GM19324 (cell line): ENCODE measurements around the gene IER2.

Experiments
- ATAC-seq: cut with Tn5 transposase; IDR thresholded peaks from one replicate; pipeline ENCODE4 v1.9.1; 2021; ENCODE audit warnings: mild to moderate bottlenecking, moderate library complexity; ENCODE audit not compliant: unreplicated experiment, low FRiP score

IER2 gene

DNA sequence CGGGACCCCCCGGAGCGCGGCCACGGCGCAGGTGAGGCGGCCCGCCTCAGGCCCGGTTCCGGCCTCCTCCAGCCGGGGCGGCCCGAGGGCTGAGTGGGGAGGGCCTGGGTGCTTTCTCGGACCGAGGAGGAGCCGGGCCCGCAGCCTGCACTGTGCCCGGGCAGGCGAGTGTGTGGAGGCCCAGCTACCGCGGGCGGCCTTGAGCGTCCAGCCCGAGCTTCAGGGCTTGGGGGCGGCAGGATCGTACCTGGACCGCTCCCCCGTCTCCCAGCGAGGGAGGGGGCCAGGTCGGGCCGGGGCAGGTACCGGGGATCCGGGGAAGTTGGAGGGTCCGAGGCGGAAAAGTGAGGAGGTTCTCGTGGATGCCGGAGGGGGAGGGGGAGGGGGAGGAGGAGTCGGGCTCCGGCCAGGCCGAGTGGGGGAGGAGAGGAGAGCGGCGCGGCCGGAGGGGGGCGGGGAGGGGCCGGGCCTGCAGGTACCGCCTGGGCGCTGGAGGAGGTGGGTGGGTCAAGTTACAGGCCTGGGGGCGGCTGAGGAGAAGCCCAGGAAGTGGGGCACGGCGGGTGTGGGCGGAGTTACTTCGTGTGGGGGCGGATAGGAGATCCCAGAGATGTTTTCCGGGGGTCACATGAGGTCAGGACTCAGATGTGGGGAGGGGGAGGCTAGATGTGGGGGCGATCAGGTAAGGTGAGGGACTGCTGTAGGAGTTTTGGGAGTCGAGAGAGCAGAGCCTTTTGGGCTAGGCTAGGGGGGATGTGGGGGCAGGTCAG is 31.6 kb upstream of the IER2 start:
- ATAC-seq: peak; percentile 20

DNA sequence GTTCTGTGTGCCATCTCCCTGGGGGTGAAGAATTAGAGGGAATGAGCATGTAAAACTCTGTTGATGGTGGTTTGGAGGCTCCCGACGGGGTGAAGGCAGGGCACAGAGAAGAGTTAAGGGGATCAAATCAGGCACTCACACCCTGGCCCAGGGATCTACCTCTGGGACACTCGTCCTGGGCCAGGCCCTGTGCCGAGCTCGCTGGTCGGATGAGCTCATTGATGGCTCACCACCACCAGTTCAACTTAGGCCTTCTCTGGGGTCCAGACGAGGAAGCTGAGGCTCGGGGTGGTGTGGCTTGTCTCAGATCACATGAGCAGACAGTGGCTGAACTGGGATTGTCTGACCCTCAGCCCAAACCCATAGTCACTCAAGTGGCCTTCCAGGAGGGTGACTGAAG is 30.6 kb upstream of the IER2 start:
- no peak for ATAC-seq

DNA sequence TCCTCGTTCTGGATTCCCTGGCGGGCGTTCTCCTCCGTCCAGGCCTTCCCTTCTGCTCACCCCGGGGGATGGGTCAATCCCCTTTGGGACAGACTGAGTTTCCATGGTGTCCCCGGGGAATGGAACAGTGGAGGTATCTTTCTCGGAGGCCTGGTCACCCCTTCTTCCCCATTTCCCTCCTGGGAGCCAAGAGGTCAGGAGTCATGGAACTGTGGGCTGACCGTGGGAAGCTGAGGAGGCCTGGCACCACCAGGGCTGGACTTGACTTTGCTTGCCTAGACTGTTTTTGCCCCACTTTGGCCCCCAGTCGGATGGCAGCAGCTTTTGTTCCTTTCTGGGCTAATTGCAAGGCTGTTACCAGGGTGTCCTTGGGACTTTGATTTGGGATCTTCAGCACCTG is 30.2 kb upstream of the IER2 start:
- ATAC-seq: no peak

DNA sequence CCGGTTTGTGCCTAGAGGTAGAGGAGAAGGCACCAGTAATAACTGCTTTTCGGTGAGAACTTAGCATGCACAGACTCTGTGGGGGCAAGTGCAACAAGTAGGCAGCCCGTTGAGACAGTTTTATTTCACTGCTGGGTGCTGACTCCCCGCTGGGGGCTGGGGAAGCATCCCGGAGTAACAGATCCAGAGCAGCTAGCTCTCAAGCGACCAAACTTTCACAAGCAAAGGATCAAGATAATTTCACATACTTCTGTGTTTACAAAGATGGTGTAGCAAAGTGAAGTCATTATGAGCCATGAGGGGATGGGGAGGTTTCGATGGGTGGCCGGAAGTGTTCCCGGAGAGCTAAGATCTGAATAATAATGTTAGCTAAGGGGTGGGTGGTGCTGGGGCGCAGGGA is 29.4 kb upstream of the IER2 start:
- ATAC-seq: no peak

DNA sequence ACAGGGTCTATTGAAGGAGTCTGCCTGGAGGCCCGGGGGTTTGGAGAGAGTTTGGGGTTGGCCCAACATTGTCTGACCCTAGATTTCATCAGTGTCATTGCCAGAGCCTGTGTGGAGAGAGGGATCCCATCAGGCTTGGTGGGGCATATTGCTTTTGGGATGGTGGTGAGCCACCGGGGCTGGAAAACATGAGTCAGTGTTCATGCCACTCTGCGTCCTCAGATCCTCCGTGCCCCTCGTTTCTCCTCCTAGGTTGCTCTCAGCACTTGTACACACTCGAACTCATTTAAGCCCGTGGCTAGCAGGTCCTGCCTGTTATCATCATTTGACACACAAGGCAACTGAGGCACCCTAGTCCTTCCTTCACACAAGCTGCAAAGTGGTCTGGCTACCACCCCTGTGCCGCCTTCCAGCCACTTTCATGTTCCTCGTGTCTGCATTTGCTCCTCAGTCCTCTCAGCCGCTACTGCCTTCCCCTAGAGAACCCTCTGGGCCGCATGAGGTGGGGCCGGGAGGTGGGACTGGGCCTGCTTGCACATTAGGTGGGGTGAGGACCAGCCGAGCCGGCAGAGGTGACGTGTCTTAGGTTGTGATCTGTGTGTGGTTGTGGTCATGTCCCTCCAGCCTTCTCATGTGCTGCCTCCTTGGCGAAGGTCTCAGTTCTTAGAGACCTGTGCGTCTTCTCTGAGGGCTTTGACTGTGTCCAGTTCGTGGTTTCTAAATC is 28.5 kb upstream of the IER2 start:
- ATAC-seq: no peak

DNA sequence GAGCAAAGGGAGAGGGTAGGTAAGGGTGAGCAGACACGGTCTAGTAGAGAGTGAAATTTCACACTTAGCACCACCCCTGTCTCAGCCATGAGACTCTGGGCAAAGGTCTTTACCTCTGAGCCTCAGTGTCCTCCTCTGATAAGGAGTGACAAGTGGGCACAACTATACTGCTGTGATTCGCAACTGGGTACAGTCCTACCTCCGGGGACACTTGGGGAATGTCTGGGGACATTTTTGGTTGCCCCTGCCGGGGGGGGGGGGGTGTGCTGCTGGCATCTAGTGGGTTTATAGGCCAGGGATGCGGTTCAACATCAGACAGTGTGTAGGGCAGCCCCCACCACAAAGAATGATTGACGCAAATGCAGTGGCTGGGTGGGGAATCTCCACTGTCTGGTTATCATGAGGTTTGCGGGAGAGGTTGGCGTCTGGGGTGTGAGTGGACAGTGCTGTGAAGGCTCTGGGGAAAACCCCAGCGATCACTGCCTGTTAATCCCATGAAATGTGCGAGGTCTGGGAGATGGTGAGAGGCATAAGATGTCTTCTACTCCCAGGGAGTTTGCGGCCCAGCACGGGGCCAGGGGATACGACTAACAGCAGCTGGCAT is 27.8 kb upstream of the IER2 start:
- ATAC-seq: no peak

DNA sequence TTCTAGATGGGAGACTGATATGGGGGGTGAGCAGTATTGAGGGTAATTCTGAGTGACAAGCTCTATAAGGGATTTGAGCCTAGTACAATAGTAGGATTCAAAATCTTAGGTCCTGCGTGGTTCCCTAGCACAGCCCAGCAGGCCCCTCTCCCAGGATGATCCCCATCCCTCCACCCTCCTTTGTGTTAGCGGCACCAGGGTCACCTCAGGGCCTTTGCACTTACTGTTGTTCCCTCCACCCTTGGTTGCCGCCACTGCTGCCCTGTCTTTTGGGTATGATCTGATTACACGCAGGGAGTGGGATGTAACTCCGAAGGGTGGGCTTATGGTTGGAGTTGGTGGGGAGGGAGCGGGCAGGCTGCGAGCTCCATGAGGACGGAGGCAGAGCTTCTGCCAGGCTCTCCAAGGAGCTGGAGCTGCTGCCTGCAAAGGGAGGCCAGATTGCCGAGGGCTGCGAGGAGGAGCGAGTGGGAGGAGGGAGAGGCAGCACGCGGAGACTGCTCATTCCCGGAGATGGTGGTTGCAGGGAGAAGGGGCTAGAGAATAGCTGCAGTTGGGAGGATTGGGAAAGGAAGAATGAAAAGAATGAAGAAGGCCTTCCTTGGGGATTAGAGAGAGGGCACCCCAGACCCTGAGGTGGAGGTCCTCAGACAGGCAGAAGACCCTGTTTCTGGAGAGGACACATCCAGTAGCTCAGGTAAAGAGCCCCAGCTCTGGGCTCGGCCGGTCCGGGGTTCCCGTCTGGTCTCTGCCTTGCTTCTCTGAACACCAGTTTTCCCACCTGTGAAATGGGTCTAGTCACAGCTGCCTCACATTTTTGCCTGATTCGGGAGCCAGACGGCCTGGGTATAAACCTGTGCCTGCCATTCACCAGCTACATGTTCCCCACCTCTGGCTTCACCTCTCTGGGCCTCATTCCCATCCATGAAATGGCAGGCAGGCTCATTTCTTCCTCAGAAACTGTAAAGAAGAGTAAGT is 26.9 kb upstream of the IER2 start:
- ATAC-seq: no peak

DNA sequence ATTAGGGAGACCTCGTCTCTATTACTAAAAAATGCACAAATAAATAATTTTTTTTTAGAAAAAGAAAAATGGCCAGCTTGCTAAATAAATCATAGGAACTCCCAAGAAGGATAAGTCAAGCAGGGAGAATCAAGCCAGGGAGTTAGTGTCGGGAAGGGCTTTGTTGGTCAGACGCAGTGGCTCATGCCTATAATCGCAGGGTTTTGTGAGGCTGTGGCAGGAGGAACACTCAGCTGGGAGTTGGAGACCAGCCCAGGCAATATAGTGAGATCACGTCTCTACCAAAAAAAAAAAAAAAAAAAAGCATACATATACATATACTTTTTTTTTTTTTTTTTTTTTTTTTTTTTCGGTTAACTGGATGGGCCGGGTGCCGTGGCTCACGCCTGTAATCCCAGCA is 23.2 kb upstream of the IER2 start:
- no peak for ATAC-seq

DNA sequence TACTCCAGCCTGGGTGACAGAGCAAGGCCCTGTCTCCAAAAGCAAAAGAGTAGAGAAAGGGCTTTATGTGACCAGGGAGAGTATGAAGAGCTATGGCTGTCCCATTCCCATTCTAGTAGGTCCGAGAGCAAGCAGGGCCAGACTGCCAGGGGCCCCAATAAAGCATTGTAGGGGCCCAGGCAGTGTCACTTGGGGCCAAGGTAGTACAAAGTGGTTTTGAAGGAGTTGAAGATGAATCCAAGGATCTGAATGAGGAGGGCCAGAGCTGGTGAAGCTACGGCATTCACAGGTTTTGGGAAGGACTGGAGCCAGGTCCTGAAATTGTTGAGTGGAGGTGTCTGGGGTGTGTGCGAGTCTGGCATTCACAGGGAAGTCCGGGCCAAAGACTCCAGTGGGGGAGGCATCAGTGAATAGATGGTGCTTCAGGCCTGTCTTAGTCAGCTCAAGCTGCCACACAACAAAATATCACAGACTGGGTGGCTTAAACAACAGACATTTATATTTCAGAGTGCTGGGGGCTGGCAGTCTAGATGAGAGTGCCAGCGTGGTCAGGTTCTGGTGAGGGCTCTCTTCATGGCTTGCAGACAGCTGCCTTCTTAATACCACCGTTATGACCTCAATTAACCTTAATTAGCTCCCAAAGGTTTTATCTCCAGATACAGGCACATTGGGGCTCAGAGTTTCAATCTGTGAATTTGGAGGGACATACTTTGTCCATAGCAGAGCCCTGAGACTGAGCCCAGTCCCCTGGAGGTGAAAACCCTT is 22.2 kb upstream of the IER2 start:
- ATAC-seq: no peak

DNA sequence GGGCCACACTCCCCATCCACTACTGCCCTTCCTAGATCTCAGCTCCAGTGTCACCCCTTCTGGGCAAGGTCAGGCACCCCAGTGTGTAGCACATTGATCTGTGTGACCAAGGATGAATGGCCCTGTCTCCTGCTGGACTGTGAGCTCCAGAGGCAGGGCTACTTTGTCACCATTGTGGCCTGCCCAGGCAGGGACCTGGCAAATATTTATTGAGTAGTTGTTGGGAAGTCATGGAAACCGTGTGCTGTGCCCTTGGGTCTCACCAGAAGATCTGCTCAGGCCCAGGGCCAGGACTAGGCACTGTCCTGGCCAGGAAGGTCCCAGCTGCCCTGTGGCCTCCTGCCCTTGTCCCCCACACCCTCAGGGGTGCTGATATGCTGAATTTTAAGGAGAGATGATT is 21.6 kb upstream of the IER2 start:
- ATAC-seq: no peak

DNA sequence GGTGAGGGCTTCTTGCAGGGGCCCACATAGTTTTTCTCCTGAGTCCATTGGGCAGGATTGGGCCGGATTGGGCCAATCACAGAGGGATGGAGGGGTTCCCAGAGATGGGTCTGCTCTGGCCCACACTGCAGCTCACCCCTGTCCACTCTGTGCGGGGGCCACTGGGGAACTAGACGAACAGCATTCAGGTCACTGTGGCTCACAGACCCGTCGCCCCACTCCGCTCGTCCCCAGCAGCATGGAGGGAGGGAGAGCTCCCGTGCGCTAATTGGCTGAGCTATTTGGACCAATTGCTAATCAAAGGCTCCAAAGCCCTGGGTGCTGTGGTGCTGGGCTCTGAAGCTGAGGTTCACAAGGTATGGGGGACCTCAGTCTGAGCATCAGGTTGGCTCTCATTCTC is 20.8 kb upstream of the IER2 start:
- no peak for ATAC-seq

DNA sequence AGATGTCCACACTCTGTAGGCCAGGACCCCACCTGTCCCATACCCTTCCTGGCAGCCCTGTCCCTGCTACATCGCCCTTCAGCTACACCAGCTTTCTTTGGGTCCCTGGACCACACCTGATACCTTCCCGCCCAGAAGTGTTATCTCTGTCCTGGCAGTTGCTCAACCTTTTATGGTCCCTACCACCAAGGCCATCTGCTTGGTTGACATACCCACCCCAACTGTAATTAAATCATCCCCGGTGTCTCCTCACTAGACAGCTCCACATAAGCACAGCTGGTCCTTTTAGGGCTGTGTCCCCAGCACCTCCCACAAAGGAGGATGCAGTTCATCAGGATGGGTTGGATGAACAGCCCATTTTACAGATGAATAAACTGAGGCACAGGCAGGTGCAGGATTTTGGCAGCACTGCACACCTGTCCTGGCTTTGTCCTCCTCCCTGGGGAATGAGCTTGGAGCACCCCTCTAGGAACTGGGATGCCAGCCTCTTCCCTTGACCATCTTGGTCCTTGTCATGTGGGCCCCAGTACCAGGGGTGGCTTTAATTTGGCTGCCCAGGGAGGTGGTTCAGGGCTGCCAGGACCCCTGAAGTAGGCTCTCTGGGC is 19.2 kb upstream of the IER2 start:
- no peak for ATAC-seq

DNA sequence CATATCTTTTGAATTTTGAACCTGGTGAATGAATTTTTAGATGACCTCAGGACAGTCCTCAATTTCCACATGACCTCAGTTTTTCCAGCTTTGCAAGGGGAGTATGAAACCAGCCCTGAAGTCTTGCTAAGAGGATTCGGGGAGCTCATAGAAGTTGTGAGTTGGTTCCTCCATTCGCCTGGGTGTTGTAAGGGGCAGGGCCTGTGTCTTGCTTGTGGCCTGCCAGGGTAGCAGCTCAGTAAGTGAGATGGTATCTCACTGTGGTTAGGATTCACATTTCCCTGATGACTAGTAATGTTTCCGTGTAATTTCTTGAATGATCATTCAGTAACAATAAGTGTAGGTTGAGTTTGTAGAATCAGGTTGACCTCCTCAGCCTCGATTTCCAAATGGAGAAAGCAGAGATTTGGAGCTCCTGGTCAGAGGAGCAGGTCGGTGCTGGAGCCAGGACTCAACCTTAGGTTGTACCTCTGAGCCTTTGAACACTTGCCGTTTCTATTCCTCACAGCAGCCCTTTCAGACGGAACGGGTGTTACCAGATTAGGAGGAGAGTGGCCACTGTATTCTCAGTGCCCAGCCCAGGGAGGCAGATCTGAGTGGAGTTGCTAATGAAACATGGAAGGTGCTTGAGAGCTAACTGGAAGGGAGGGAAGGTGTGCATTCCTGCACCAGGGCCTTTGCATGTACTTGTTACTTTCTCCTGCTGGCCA is 17.6 kb upstream of the IER2 start:
- no peak for ATAC-seq

DNA sequence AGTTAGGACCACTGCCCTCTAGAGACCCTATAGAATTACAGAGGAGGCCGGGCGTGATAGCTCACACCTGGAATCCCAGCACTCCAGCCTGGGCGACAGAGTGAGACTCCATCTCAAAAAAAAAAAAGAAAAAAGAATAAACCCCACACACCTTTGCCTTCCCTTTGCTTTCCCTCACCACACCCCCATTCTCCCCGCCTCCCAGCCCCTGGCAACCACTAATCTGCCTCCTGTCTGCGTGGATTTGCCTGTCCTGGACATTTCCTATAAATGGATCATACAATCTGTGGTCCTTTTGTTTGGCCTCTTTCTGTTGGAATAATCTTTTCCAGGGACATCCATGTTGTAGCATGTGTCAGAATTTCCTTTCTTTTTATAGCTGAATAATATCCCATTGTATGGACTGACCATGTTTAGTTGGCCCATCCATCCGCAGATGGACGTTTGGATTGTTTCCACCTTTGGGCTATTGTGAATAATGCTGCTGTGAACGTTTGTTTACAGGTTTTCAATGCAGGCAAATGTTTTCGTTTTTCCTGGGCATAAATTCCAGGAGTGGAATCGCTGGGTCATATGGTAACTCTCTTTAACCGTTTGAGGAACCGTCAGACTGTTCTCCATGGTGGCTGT is 16.9 kb upstream of the IER2 start:
- ATAC-seq: no peak

DNA sequence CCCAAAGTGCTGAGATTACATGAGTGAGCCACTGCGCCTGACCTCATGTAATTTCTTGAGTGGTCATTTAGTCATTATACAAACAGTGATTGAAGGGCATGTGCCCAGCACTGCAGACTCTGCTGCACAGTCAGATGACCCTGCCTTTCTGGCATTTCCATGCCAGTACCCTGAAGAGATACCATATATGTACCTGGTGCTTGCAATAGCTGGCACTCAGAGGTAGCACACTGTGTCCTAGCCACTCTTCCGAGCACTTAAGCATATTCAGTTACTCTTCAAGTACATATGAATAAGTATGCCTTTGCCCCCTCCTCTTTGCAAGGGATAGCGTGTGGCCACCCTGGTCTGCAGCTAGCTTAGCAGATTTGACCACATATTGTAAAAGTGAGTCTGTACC is 15.6 kb upstream of the IER2 start:
- ATAC-seq: no peak

DNA sequence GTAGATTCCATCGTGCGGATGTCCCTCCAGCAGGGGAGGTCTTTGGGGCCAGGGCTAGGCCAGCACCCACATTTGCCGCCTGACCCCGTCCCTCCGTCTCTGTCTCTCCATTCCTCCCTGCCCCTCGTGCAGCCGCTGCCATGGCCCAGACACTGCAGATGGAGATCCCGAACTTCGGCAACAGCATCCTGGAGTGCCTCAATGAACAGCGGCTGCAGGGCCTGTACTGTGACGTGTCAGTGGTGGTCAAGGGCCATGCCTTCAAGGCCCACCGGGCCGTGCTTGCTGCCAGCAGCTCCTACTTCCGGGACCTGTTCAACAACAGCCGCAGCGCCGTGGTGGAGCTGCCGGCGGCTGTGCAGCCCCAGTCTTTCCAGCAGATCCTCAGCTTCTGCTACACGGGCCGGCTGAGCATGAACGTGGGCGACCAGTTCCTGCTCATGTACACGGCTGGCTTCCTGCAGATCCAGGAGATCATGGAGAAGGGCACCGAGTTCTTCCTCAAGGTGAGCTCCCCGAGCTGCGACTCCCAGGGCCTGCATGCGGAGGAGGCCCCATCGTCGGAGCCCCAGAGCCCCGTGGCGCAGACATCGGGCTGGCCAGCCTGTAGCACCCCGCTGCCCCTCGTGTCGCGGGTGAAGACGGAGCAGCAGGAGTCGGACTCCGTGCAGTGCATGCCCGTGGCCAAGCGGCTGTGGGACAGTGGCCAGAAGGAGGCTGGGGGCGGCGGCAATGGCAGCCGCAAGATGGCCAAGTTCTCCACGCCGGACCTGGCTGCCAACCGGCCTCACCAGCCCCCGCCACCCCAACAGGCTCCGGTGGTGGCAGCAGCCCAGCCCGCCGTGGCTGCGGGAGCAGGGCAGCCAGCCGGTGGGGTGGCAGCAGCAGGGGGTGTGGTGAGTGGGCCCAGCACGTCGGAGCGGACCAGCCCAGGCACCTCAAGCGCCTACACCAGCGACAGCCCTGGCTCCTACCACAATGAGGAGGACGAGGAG is 14.8 kb upstream of the IER2 start:
- no peak for ATAC-seq

DNA sequence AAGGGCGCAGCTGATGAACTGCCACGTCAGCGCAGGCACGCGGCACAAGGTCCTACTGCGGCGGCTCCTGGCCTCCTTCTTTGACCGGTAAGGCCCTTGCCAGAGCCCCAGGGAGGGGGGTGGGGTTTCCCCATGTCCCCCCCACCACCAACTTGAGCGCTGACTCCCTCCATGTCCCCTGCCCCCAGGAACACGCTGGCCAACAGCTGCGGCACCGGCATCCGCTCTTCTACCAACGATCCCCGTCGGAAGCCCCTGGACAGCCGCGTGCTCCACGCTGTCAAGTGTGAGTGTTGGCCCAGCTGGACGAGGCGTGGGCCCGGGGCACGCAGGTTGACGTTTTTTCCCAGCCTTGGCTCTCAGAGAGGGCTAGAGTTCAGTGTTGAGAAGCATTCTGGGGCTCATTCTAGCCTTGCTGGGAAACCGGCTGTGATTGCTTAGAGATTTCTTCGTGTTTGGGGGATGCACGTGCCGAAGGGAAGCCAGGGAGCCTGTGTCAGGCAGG is 12.9 kb upstream of the IER2 start:
- no peak for ATAC-seq
